ENCODE data around the gene BABAM2. TPM values are rescaled to one million over a fixed set of nuclear protein-coding genes. Genes with fewer than 3 reads are reported as not detected.

BABAM2 gene
- total RNA-seq, 1 experiment from 2014 or later = 40.8 TPM

GRCh38 chr2:28341208-28341891 is 450.8 kb downstream of the BABAM2 start:
- Histone ChIP-seq H3K9ac (ENCODE audit: low read length) (no peak overlapping the region), H3K4me2 (ENCODE audit: low read depth, low read length, poor library complexity, severe bottlenecking) (no peak overlapping the region), H3K27me3 (ENCODE audit: low read length) (no peaks in the 10 kb centered on the region), H3K4me1 (ENCODE audit: low read length) (no peaks in the 10 kb centered on the region), H3K9me3 (ENCODE audit: low read length) (no peaks in the 10 kb centered on the region), H4K20me1 (ENCODE audit: insufficient read depth, low read depth, low read length) (no peaks in the 10 kb centered on the region), H3K9me2 (replicated peaks; ENCODE audit: insufficient read depth, low read length) (no peaks in the 10 kb centered on the region), H3K79me2 (ENCODE audit: low read length) (no peaks in the 10 kb centered on the region), H2AFZ (ENCODE audit: low read length) (no peak overlapping the region), H3K4me3 (ENCODE audit: low read length) (no peak overlapping the region), H3K36me3 (ENCODE audit: insufficient read depth, low read length) (no peaks in the 10 kb centered on the region), H3K27ac (ENCODE audit: low read length) (no peak overlapping the region)
- no peak for DNase-seq

GRCh38 chr2:28342081-28342967 is 451.8 kb downstream of the BABAM2 start:
- Histone ChIP-seq H2AFZ (ENCODE audit: low read length) (no peak overlapping the region), H3K9ac (ENCODE audit: low read length) (no peak overlapping the region)

DNA sequence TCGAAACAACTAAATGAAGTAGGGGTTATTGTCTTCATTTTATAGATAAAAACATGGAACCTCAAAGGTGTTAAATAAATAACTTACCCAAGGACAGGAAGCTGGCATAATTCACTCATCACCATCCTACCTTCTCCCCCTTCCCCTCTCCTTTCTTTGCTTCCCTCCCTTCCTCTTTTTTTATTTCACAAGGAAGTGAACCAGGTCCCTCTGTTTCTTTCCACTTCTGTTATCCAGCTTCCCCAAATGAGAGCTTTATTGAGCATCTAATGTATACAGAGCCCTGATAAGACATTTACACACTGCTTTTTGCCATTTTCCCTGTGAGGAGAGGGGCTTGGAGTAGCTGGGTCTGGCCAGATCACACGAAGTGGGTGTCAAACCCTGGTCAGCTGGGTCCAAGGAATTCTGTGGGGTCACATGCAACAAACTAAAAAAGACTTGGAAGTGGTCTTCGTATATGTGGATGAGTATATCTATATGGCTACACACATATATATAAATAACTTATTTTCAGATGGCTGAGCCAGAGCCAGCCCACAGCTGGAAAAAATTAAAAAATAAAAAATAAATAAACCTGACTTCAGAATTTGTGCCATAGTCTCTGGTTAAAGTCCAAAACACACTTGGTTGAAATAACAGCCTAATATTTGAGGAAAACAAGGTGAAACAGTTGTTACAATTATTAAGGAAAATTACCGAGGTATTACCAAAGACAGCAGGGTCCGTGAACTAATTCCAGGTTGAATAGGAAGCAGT is 452.8 kb downstream of the BABAM2 start:
- Histone ChIP-seq H2AFZ (ENCODE audit: low read length) (no peak overlapping the region), H4K20me1 (ENCODE audit: insufficient read depth, low read depth, low read length) (no peaks in the 10 kb centered on the region), H3K9me2 (replicated peaks; ENCODE audit: insufficient read depth, low read length) (no peaks in the 10 kb centered on the region), H3K36me3 (ENCODE audit: insufficient read depth, low read length) (no peaks in the 10 kb centered on the region), H3K9ac (ENCODE audit: low read length) (no peak overlapping the region), H3K79me2 (ENCODE audit: low read length) (no peaks in the 10 kb centered on the region), H3K4me2 (ENCODE audit: low read depth, low read length, poor library complexity, severe bottlenecking) (no peak overlapping the region), H3K4me1 (ENCODE audit: low read length) (no peaks in the 10 kb centered on the region), H3K27me3 (ENCODE audit: low read length) (no peaks in the 10 kb centered on the region), H3K9me3 (ENCODE audit: low read length) (no peaks in the 10 kb centered on the region), H3K27ac (ENCODE audit: low read length) (no peak overlapping the region), H3K4me3 (ENCODE audit: low read length) (no peak overlapping the region)
- no peak for DNase-seq

More at GRCh38 chr2:28342081-28342967, 451.8 kb downstream of the BABAM2 start:
- no peak overlapping the region for H3K4me2 ChIP-seq (ENCODE audit: low read depth, low read length, poor library complexity, severe bottlenecking)
- no peaks in the 10 kb centered on the region for H3K9me2 ChIP-seq (replicated peaks; ENCODE audit: insufficient read depth, low read length)
- H3K27me3 ChIP-seq (ENCODE audit: low read length) = no peaks in the 10 kb centered on the region
- DNase-seq = no peak
- H3K4me3 ChIP-seq (ENCODE audit: low read length) = no peak overlapping the region
- H3K36me3 ChIP-seq (ENCODE audit: insufficient read depth, low read length) = no peaks in the 10 kb centered on the region
- no peaks in the 10 kb centered on the region for H3K79me2 ChIP-seq (ENCODE audit: low read length)
- H3K27ac ChIP-seq (ENCODE audit: low read length) = no peak overlapping the region
- no peaks in the 10 kb centered on the region for H3K4me1 ChIP-seq (ENCODE audit: low read length)
- H4K20me1 ChIP-seq (ENCODE audit: insufficient read depth, low read depth, low read length) = no peaks in the 10 kb centered on the region
- H3K9me3 ChIP-seq (ENCODE audit: low read length) = no peaks in the 10 kb centered on the region

DNA sequence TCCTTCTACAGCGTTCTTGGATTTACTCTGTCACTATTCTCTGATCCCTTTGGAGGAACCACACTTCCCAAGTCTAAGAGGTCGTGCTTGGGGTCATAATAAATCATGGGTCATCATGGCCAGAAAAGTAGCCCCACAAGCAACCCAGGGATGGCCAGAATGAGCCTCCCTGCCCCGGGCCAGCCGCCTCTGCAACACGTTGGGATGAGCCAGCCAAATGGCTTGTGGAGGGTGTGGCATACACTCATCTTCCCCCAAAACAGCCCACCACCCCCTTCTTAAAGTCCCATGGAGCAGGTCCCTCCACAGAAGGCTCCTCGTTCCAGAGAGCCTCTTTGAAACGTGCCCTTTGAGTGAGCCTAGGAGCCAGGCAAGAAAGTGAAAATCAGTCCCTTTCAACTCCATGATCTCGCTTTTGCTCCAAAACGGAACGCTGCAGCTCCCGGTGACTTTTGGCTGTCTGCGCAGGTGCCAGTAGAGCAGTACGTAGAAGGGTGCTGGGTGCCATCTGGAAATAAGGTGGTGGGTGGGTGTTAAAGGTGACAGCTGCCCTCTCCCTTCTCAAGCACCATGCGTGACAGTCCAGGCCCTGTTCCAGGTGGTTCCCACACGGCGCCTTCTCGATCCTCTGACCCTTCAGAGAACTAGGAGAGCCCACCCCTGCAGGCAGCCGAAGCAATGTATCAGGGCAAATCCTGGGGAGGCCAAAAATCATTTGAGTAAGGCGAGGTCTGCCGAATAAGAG is 453.6 kb downstream of the BABAM2 start:
- H3K36me3 ChIP-seq (ENCODE audit: insufficient read depth, low read length) = no peaks in the 10 kb centered on the region
- no peaks in the 10 kb centered on the region for H3K4me1 ChIP-seq (ENCODE audit: low read length)
- no peak overlapping the region for H3K27ac ChIP-seq (ENCODE audit: low read length)
- H3K4me2 ChIP-seq (ENCODE audit: low read depth, low read length, poor library complexity, severe bottlenecking) = no peak overlapping the region
- H3K9me2 ChIP-seq (replicated peaks; ENCODE audit: insufficient read depth, low read length) = no peaks in the 10 kb centered on the region
- H3K27me3 ChIP-seq (ENCODE audit: low read length) = no peaks in the 10 kb centered on the region
- H3K79me2 ChIP-seq (ENCODE audit: low read length) = no peaks in the 10 kb centered on the region
- no peaks in the 10 kb centered on the region for H4K20me1 ChIP-seq (ENCODE audit: insufficient read depth, low read depth, low read length)
- H2AFZ ChIP-seq (ENCODE audit: low read length) = no peak overlapping the region
- no peak overlapping the region for H3K4me3 ChIP-seq (ENCODE audit: low read length)
- H3K9ac ChIP-seq (ENCODE audit: low read length) = no peak overlapping the region
- H3K9me3 ChIP-seq (ENCODE audit: low read length) = no peaks in the 10 kb centered on the region
- no peak for DNase-seq

DNA sequence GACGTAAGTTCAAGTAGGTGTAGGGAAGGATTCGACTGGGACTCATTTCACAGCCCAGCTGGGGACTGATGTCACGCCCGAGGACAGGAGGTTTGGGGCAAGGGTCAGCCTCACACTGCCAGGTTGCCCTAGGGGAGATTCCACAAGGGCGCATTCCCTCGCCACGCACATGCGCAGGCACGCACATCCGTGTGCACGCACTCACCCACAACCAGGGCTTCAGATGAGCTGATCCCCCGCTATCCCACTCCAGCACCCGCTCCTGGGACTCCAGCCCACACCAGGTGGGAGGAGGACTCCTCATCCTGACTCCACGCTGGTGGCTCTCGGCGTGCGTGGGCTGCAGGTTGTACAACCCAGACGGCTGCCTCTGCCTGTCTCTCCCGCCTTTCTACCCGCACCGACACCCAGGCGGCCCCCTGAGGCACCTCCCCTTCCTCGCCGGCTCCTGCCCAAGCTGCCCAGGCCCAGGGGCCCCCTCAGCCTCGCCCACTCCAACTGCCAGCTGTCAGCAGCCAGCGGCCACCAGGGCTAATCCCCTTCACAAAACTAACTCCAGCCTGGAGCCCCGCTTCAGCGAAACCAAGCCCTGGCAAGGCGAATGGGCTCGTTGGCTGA is 454.3 kb downstream of the BABAM2 start:
- Histone ChIP-seq H3K79me2 (ENCODE audit: low read length) (no peaks in the 10 kb centered on the region), H3K9me2 (replicated peaks; ENCODE audit: insufficient read depth, low read length) (no peaks in the 10 kb centered on the region), H3K36me3 (ENCODE audit: insufficient read depth, low read length) (no peaks in the 10 kb centered on the region), H3K9ac (ENCODE audit: low read length) (no peak overlapping the region), H3K27ac (ENCODE audit: low read length) (no peak overlapping the region), H3K27me3 (ENCODE audit: low read length) (no peaks in the 10 kb centered on the region), H3K4me3 (ENCODE audit: low read length) (no peak overlapping the region), H4K20me1 (ENCODE audit: insufficient read depth, low read depth, low read length) (no peaks in the 10 kb centered on the region), H3K9me3 (ENCODE audit: low read length) (no peaks in the 10 kb centered on the region), H3K4me1 (ENCODE audit: low read length) (no peaks in the 10 kb centered on the region), H3K4me2 (ENCODE audit: low read depth, low read length, poor library complexity, severe bottlenecking) (no peak overlapping the region), H2AFZ (ENCODE audit: low read length) (no peak overlapping the region)
- DNase-seq = no peak

GRCh38 chr2:28345619-28346018 is 455.1 kb downstream of the BABAM2 start:
- H3K4me2 ChIP-seq (ENCODE audit: low read depth, low read length, poor library complexity, severe bottlenecking) = no peak overlapping the region
- no peak for DNase-seq
- H3K27ac ChIP-seq (ENCODE audit: low read length) = no peak overlapping the region
- H3K27me3 ChIP-seq (ENCODE audit: low read length) = no peaks in the 10 kb centered on the region
- no peaks in the 10 kb centered on the region for H3K9me3 ChIP-seq (ENCODE audit: low read length)
- no peak overlapping the region for H3K9ac ChIP-seq (ENCODE audit: low read length)
- no peak overlapping the region for H3K4me3 ChIP-seq (ENCODE audit: low read length)
- H2AFZ ChIP-seq (ENCODE audit: low read length) = no peak overlapping the region
- H3K4me1 ChIP-seq (ENCODE audit: low read length) = no peaks in the 10 kb centered on the region
- no peaks in the 10 kb centered on the region for H4K20me1 ChIP-seq (ENCODE audit: insufficient read depth, low read depth, low read length)
- H3K79me2 ChIP-seq (ENCODE audit: low read length) = no peaks in the 10 kb centered on the region
- H3K36me3 ChIP-seq (ENCODE audit: insufficient read depth, low read length) = no peaks in the 10 kb centered on the region
- no peaks in the 10 kb centered on the region for H3K9me2 ChIP-seq (replicated peaks; ENCODE audit: insufficient read depth, low read length)

DNA sequence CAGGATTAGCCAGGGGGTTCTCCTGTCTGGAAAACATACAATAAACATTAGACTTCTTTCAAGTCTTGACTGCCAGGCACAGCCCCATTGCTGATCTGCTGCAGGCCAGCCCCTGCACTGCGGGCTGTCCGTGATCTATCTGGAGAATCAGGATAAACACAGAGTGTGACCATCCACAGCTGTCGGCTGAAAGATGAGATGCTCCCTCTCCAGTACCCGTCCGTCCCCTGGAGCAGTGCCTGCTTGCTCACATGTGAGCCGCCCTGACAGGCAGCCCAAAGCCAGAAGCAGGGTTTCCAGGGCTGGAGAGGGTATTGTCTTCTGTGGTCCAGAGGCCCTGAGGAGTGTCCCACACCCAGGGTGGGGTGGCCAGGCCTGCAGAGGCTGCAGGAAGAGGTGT is 456.1 kb downstream of the BABAM2 start:
- Histone ChIP-seq H2AFZ (ENCODE audit: low read length) (no peak overlapping the region), H3K27me3 (ENCODE audit: low read length) (no peaks in the 10 kb centered on the region), H3K4me2 (ENCODE audit: low read depth, low read length, poor library complexity, severe bottlenecking) (no peak overlapping the region), H3K27ac (ENCODE audit: low read length) (no peak overlapping the region), H3K36me3 (ENCODE audit: insufficient read depth, low read length) (no peaks in the 10 kb centered on the region), H3K9ac (ENCODE audit: low read length) (no peak overlapping the region), H3K9me3 (ENCODE audit: low read length) (no peaks in the 10 kb centered on the region), H3K4me3 (ENCODE audit: low read length) (no peak overlapping the region), H4K20me1 (ENCODE audit: insufficient read depth, low read depth, low read length) (no peaks in the 10 kb centered on the region), H3K9me2 (replicated peaks; ENCODE audit: insufficient read depth, low read length) (no peaks in the 10 kb centered on the region), H3K4me1 (ENCODE audit: low read length) (no peaks in the 10 kb centered on the region), H3K79me2 (ENCODE audit: low read length) (no peaks in the 10 kb centered on the region)
- DNase-seq = no peak
